ENCODE measurements around the gene TIMM22. TPM values are rescaled to one million over a fixed set of nuclear protein-coding genes. Genes with fewer than 3 reads are reported as not detected.

TIMM22 gene
- total and polyA plus RNA-seq, 2 of the 4 experiments (the other 2 are of a cell fraction), result 12.7 to 12.9 TPM

- Histone ChIP-seq H4K20me1 (ENCODE audit: insufficient read depth, low read length) (peaks cover 30% of the 10 kb centered on the region), H3K4me2 (ENCODE audit: low read depth, low read length) (no peak overlapping the region), H4K91ac (ENCODE audit: insufficient read depth, low read depth, low read length) (no peak overlapping the region), H2AFZ (replicated peaks; ENCODE audit: low read length, poor library complexity) (no peak overlapping the region), H3K9ac (ENCODE audit: low read depth, low read length) (no peak overlapping the region), H4K8ac (ENCODE audit: low read depth in 2 of 2, low read length in 2 of 2) (no peak overlapping the region), H3K4me1 (ENCODE audit: control insufficient read depth, insufficient read depth, low read length) (no peaks in the 10 kb centered on the region; the same call in 1 of the 2 replicates), H3K9me3 (ENCODE audit: control insufficient read depth, insufficient read depth, low read length) (no peaks in the 10 kb centered on the region), H3K9me1 (ENCODE audit: insufficient read depth, low read length) (peaks cover 5% of the 10 kb centered on the region; the same call in 1 of the 2 replicates), H3K36me3 (ENCODE audit: control insufficient read depth, insufficient read depth, low read length) (peaks cover 28% of the 10 kb centered on the region), H3K27me3 (ENCODE audit: control insufficient read depth, insufficient read depth, low read length) (no peaks in the 10 kb centered on the region), H3K56ac (ENCODE audit: extremely low read depth, insufficient read depth, low read length) (no peak overlapping the region), H3K4me3 (ENCODE audit: insufficient read depth, low read depth, low read length) (no peak overlapping the region), H3K14ac (replicated peaks; ENCODE audit: low read depth, low read length) (no peak overlapping the region), H2AK9ac (replicated peaks; ENCODE audit: low read depth, low read length, poor library complexity) (no peak overlapping the region), H2BK120ac (ENCODE audit: low read depth, low read length) (no peak overlapping the region), H4K5ac (ENCODE audit: low read depth, low read length) (no peak overlapping the region), H3K18ac (ENCODE audit: low read depth, low read length) (no peak overlapping the region), H2BK20ac (ENCODE audit: low read depth, low read length) (no peak overlapping the region), H3K27ac (ENCODE audit: insufficient read depth, low read length) (no peak overlapping the region), H2AK5ac (ENCODE audit: low read depth, low read length) (no peak overlapping the region), H3K4ac (ENCODE audit: low read depth, low read length) (no peak overlapping the region), H2BK15ac (ENCODE audit: low read depth, low read length) (no peak overlapping the region), H2BK5ac (ENCODE audit: low read depth, low read length, poor library complexity, severe bottlenecking) (no peak overlapping the region), H3K23ac (ENCODE audit: low read depth, low read length) (no peak overlapping the region), H3K79me1 (ENCODE audit: low read depth in 1 of 2, low read length in 2 of 2) (peaks cover 17 to 28% of the 10 kb centered on the region in 2 experiments)
- TF ChIP-seq CEBPB (IDR thresholded peaks at IDR 0.05; ENCODE audit: low read depth, low read length) (no peak), MXI1 (IDR thresholded peaks at IDR 0.05; ENCODE audit: borderline replicate concordance, low read depth, low read length) (no peak), USF2 (IDR thresholded peaks at IDR 0.05; ENCODE audit: low read depth, low read length) (no peak), MAFK (IDR thresholded peaks at IDR 0.05; ENCODE audit: low read depth, low read length) (no peak), NFE2L2 (IDR thresholded peaks at IDR 0.05; ENCODE audit: low read depth, low read length) (no peak), RAD21 (IDR thresholded peaks at IDR 0.05; ENCODE audit: low read length) (no peak), RCOR1 (IDR thresholded peaks at IDR 0.05; ENCODE audit: insufficient replicate concordance, low read length) (no peak), BHLHE40 (IDR thresholded peaks at IDR 0.05; ENCODE audit: low read depth, low read length) (no peak)
- no peak for DNase-seq
- in situ Hi-C loops (cut with MboI; ENCODE audit: low sequenced_read_pairs) (no loop called here), intact Hi-C loops (cut with micrococcal nuclease) (no loop called here), dilution Hi-C loops (cut with HindIII; ENCODE audit: low sequenced_read_pairs, unreplicated experiment) (no loop called here)
- POLR2A ChIA-PET (ENCODE audit: unreplicated experiment), result no interaction called here
- no peak for ATAC-seq (ENCODE audit: low read depth)
- 92% methylated on average over 10 of the region's 30 CpGs; no CpG with 5 or more reads in 1 of the 2 experiments for WGBS, 2 experiments (ENCODE audit: extremely low coverage in 2 of 2, insufficient read length in 1 of 2)
- no TSS peak for BruUV-seq (replicated peaks)
- CTCF ChIA-PET, result no interaction called here
Measured at GRCh38 chr17:1039511-1040215, 42.7 kb downstream of the TIMM22 start.
